Measurements from ENCODE around the gene PLEKHM2. TPM values are rescaled to one million over a fixed set of nuclear protein-coding genes. Genes with fewer than 3 reads are reported as not detected.

PLEKHM2 gene
- total and polyA plus RNA-seq, 2 of the 8 experiments (the other 6 are each of a cell fraction or from before 2014, with no cell fraction given), result 38.3 to 47.6 TPM

- CTCF ChIA-PET (ENCODE audit: partially characterized antibody), result interaction anchor here (0.7 to 5.4 kb wide), 3 partner anchors 6 to 58 kb away, joined by 3 to 35 read pairs (median 4); partner anchors contain the start of gene TMEM82
- POLR2A ChIA-PET (ENCODE audit: partially characterized antibody), result interaction anchor here (0.7 kb wide), 1 partner anchor 22 kb away, joined by 3 read pairs; no protein-coding TSS in a partner anchor
- TF ChIP-seq MAFK (IDR thresholded peaks at IDR 0.05; ENCODE audit: low read depth, low read length) (no peak), CHD1 (IDR thresholded peaks at IDR 0.05; ENCODE audit: low read depth, low read length) (no peak), POLR2AphosphoS5 (IDR thresholded peaks at IDR 0.05; ENCODE audit: low read depth, low read length) (no peak), SIX5 (IDR thresholded peaks at IDR 0.05; ENCODE audit: low read depth, low read length) (no peak), BCL11A (IDR thresholded peaks at IDR 0.05; ENCODE audit: low read depth in 2 of 2, low read length in 2 of 2) (no peak), RXRA (IDR thresholded peaks at IDR 0.05; ENCODE audit: insufficient read depth, low read depth, low read length) (no peak), ZNF274 (IDR thresholded peaks at IDR 0.05; ENCODE audit: borderline replicate concordance, extremely low read depth, low read length) (no peak), USF2 (IDR thresholded peaks at IDR 0.05; ENCODE audit: low read length) (no peak), KDM4A (IDR thresholded peaks at IDR 0.05; ENCODE audit: low read depth, low read length, severe bottlenecking) (no peak), CTCF (IDR thresholded peaks at IDR 0.05; ENCODE audit: control extremely low read depth in 1 of 3, insufficient read depth in 1 of 3, low read depth in 1 of 3, low read length in 3 of 3) (no peak)
These were observed 50.2 kb downstream of the PLEKHM2 start for GRCh38 chr1:15734296-15734695.

More at GRCh38 chr1:15734296-15734695, 50.2 kb downstream of the PLEKHM2 start:
- Histone ChIP-seq H3K56ac (replicated peaks; ENCODE audit: insufficient read length, low read depth, low read length) (no peak overlapping the region), H3K18ac (ENCODE audit: extremely low read depth, low read length) (no peak overlapping the region), H2BK12ac (ENCODE audit: low read depth, low read length) (no peak overlapping the region), H4K8ac (ENCODE audit: extremely low read depth, insufficient read depth, low read length) (no peak overlapping the region), H2AK5ac (ENCODE audit: low read depth, low read length) (no peak overlapping the region), H3K23me2 (ENCODE audit: low read depth, low read length) (no peaks in the 10 kb centered on the region), H3K36me3 (ENCODE audit: control insufficient read depth in 2 of 4, insufficient read depth in 4 of 4, low read length in 3 of 4) (peaks cover 2 to 13% (median 3%) of the 10 kb centered on the region in 4 experiments; a peak in 6 of 8 replicates), H3K4me3 (ENCODE audit: extremely low read depth in 1 of 4, insufficient read depth in 2 of 4, low read depth in 3 of 4, low read length in 4 of 4) (no peak overlapping the region), H2BK120ac (replicated peaks; ENCODE audit: low read depth, low read length) (no peak overlapping the region), H3K79me2 (ENCODE audit: control insufficient read depth in 1 of 2, insufficient read depth in 2 of 2, low read length in 2 of 2) (no peaks in the 10 kb centered on the region), H3K4me1 (replicated peaks in 1 of 4; ENCODE audit: control insufficient read depth in 3 of 4, insufficient read depth in 4 of 4, low read length in 3 of 4) (peaks cover 0 to 14% (median 4%) of the 10 kb centered on the region in 4 experiments; a peak in 4 of 7 replicates), H3K14ac (ENCODE audit: insufficient read length) (no peak overlapping the region), H3K23ac (ENCODE audit: insufficient read length) (no peak overlapping the region), H3K79me1 (ENCODE audit: low read depth, low read length) (no peaks in the 10 kb centered on the region), H4K20me1 (replicated peaks in 1 of 2; ENCODE audit: control insufficient read depth in 1 of 2, insufficient read depth in 2 of 2, low read length in 2 of 2) (peaks cover 4 to 7% of the 10 kb centered on the region in 2 experiments), H2BK15ac (ENCODE audit: low read length) (no peak overlapping the region), H2BK5ac (ENCODE audit: low read depth, low read length) (no peak overlapping the region), H3K9me3 (ENCODE audit: insufficient read depth in 2 of 2, low read depth in 1 of 2, low read length in 1 of 2) (no peaks in the 10 kb centered on the region), H4K5ac (ENCODE audit: insufficient read length, low read depth, low read length) (no peak overlapping the region), H3K4ac (replicated peaks; ENCODE audit: insufficient read length, low read depth, low read length) (no peak overlapping the region), H2BK20ac (ENCODE audit: low read length) (no peak overlapping the region), H2AFZ (ENCODE audit: low read length) (no peak overlapping the region), H3K27ac (ENCODE audit: low read depth, low read length) (no peak overlapping the region), H3K27me3 (replicated peaks in 1 of 4; ENCODE audit: control insufficient read depth in 3 of 4, extremely low read depth in 1 of 4, insufficient read depth in 3 of 4, low read length in 3 of 4) (no peaks in the 10 kb centered on the region), H4K91ac (replicated peaks; ENCODE audit: insufficient read length, low read length) (no peak overlapping the region), H3K4me2 (ENCODE audit: insufficient read depth in 1 of 2, low read depth in 2 of 2, low read length in 2 of 2) (no peak overlapping the region), H3K9ac (replicated peaks in 1 of 4; ENCODE audit: extremely low read depth in 1 of 4, low read depth in 3 of 4, low read length in 3 of 4) (no peak overlapping the region)
- FAIRE-seq (no peak), DNase-seq (ENCODE audit: low read depth in 1 of 2, low spot score in 2 of 2) (no peak)
- 90% methylated on average over 10 of the region's 13 CpGs; no CpG with 5 or more reads in 1 of the 2 experiments for WGBS, 2 experiments (ENCODE audit: extremely low coverage in 1 of 2, insufficient coverage in 1 of 2, insufficient read length in 1 of 2, insufficient replicate concordance in 2 of 2, low coverage in 1 of 2, low lambda C conversion rate in 2 of 2, missing lambda C conversion rate in 1 of 2)

Measured in H1 (cell line).